ACC112 (cell line): ENCODE measurements around the gene SUCLG2.

ENCODE experiments used
- H2AFZ ChIP-seq: fragments of 200-600 bp; sonication (generic); one replicate; pipeline ENCODE4 v1.6.0; 2017; ENCODE audit warnings: antibody characterized with exemption, low read length; ENCODE audit not compliant: unreplicated experiment
- H3K27ac ChIP-seq: fragments of 200-600 bp; sonication (generic); 2 replicates; pipeline ENCODE4 v1.5.1; 2014; ENCODE audit warnings: low read depth, mild to moderate bottlenecking, antibody characterized with exemption, low read length, moderate library complexity
- H3K27me3 ChIP-seq: fragments of 200-600 bp; sonication (generic); 2 replicates; pipeline ENCODE4 v1.6.1; 2014; ENCODE audit warnings: mild to moderate bottlenecking, antibody characterized with exemption, low read length, moderate library complexity, mixed read lengths; ENCODE audit not compliant: insufficient read depth
- H3K36me3 ChIP-seq: fragments of 200-600 bp; sonication (generic); 2 replicates; pipeline ENCODE4 v1.6.1; 2016; ENCODE audit warnings: mild to moderate bottlenecking, antibody characterized with exemption, low read length, moderate library complexity, mixed read lengths; ENCODE audit not compliant: insufficient read depth
- H3K4me1 ChIP-seq: fragments of 200-600 bp; sonication (generic); one replicate; pipeline ENCODE4 v1.6.1; 2016; ENCODE audit warnings: low read length, mixed read lengths; ENCODE audit not compliant: insufficient read depth, unreplicated experiment, control insufficient read depth
- H3K4me3 ChIP-seq: fragments of 200-600 bp; sonication (generic); 2 replicates; pipeline ENCODE4 v1.5.1; 2014; ENCODE audit warnings: mild to moderate bottlenecking, low read depth, low read length
- H3K79me2 ChIP-seq: fragments of 200-600 bp; sonication (generic); one replicate; pipeline ENCODE4 v1.6.0; 2016; ENCODE audit warnings: low read length; ENCODE audit not compliant: control insufficient read depth, unreplicated experiment, insufficient read depth

Gene SUCLG2

GRCh38 chr3:67329358-67329757 lies 325.1 kb downstream of the SUCLG2 start:
- Histone ChIP-seq H3K36me3 (no peaks in the 10 kb centered on the region), H3K79me2 (no peaks in the 10 kb centered on the region), H3K27me3 (no peaks in the 10 kb centered on the region), H3K4me3 (no peak overlapping the region), H3K4me1 (no peaks in the 10 kb centered on the region), H2AFZ (no peak overlapping the region), H3K27ac (no peak overlapping the region)

GRCh38 chr3:67327582-67327981 lies 326.8 kb downstream of the SUCLG2 start:
- H3K36me3 ChIP-seq, result no peaks in the 10 kb centered on the region
- no peaks in the 10 kb centered on the region for H3K4me1 ChIP-seq
- no peak overlapping the region for H2AFZ ChIP-seq
- H3K79me2 ChIP-seq, result no peaks in the 10 kb centered on the region
- no peaks in the 10 kb centered on the region for H3K27me3 ChIP-seq
- no peak overlapping the region for H3K4me3 ChIP-seq
- H3K27ac ChIP-seq, result no peak overlapping the region

DNA sequence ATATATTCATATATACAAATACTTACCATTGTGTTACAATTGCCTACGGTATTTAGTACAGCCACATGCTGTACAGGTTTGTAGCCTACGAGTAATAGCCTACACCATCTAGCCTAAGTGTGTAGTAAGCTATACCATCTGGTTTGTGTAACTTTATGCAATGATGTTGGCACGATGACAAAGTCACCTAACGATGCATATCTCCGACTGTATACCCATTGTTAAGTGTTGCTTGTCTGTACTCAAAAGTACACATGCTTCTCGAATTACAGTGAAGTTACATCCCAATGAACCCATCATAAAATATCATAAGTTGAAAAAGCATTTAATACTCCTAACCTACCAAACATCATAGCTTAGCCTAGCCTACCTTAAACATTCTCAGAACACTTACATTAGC lies 329.2 kb downstream of the SUCLG2 start:
- Histone ChIP-seq H3K36me3 (no peaks in the 10 kb centered on the region), H2AFZ (no peak overlapping the region), H3K27me3 (no peaks in the 10 kb centered on the region), H3K4me1 (no peaks in the 10 kb centered on the region), H3K27ac (no peak overlapping the region), H3K4me3 (no peak overlapping the region), H3K79me2 (no peaks in the 10 kb centered on the region)
